Measurements from ENCODE around the gene UBA3. TPM values are rescaled to one million over a fixed set of nuclear protein-coding genes. Genes with fewer than 3 reads are reported as not detected.

UBA3 gene
- total RNA-seq, 1 donor from 2014 or later = 55.3 TPM

- DNase-seq (peak; percentile 90), ATAC-seq (peak; percentile 76)
- H3K27ac ChIP-seq = peak overlapping the region; percentile 92
- H3K36me3 ChIP-seq = no peaks in the 10 kb centered on the region
- no peaks in the 10 kb centered on the region for H3K9me3 ChIP-seq
- TF ChIP-seq, protein P1, sequence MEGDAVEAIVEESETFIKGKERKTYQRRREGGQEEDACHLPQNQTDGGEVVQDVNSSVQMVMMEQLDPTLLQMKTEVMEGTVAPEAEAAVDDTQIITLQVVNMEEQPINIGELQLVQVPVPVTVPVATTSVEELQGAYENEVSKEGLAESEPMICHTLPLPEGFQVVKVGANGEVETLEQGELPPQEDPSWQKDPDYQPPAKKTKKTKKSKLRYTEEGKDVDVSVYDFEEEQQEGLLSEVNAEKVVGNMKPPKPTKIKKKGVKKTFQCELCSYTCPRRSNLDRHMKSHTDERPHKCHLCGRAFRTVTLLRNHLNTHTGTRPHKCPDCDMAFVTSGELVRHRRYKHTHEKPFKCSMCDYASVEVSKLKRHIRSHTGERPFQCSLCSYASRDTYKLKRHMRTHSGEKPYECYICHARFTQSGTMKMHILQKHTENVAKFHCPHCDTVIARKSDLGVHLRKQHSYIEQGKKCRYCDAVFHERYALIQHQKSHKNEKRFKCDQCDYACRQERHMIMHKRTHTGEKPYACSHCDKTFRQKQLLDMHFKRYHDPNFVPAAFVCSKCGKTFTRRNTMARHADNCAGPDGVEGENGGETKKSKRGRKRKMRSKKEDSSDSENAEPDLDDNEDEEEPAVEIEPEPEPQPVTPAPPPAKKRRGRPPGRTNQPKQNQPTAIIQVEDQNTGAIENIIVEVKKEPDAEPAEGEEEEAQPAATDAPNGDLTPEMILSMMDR (IDR thresholded peaks at IDR 0.05) = no peak
- H3K27me3 ChIP-seq = no peaks in the 10 kb centered on the region
- H3K4me3 ChIP-seq = peak overlapping the region; percentile 74
- H3K4me1 ChIP-seq = peaks cover 70% of the 10 kb centered on the region
- intact Hi-C loops (cut with DNase I) = no loop called here
These were observed 5.9 kb upstream of the UBA3 start for GRCh38 chr3:69085833-69086722.

GRCh38 chr3:69085168-69085832, 5.1 kb upstream of the UBA3 start:
- Histone ChIP-seq H3K27me3 (no peaks in the 10 kb centered on the region), H3K4me1 (peaks cover 66% of the 10 kb centered on the region), H3K9me3 (no peaks in the 10 kb centered on the region), H3K36me3 (no peaks in the 10 kb centered on the region), H3K27ac (peak overlapping the region; percentile 92), H3K4me3 (peak overlapping the region; percentile 74)
- DNase-seq (peak; percentile 74), ATAC-seq (peak; percentile 16)
- TF ChIP-seq, protein P1 (IDR thresholded peaks at IDR 0.05) = no peak
- intact Hi-C loops (cut with DNase I) = no loop called here

GRCh38 chr3:69084326-69085167, 4.4 kb upstream of the UBA3 start, which contains the start of gene ARL6IP5:
ARL6IP5 (plus strand) TSS chr3:69084937; CDS start chr3:69085048, 111 bp downstream.
- ATAC-seq = peak; percentile 81
- Histone ChIP-seq H3K9me3 (no peaks in the 10 kb centered on the region), H3K27ac (peak within 1 kb of the TSS; percentile 92), H3K4me3 (peak within 1 kb of the TSS; percentile 74), H3K36me3 (no peaks in the 10 kb centered on the region), H3K4me1 (peaks cover 59% of the 10 kb centered on the region), H3K27me3 (no peaks in the 10 kb centered on the region)
- intact Hi-C loops (cut with DNase I) = no loop called here
- DNase-seq = peak; percentile 97
- TF ChIP-seq, protein P1 (IDR thresholded peaks at IDR 0.05) = no peak

DNA sequence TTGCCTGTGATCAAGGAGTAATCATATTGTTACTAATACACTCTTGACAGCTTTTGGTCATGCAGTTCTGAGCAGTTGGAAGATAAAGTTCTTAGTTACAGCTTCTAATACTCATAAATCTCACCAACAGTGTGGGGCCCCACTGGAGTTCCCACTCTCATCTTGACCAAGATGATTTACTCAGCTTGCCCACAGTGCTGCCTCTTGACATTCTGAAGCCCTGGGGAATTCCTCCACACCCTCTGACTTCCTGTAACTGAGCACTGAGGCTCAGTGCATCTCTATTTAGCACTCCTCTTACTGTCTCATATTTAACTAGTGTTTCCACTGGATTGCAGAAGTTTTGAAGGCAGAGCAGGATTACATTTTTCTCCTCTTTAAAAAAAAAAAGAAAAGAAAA, 2.6 kb upstream of the UBA3 start:
- intact Hi-C loops (cut with DNase I) = no loop called here
- TF ChIP-seq, protein P1 (IDR thresholded peaks at IDR 0.05) = no peak
- no peaks in the 10 kb centered on the region for H3K27me3 ChIP-seq
- ATAC-seq (peak; percentile 38), DNase-seq (no peak)
- no peaks in the 10 kb centered on the region for H3K36me3 ChIP-seq
- H3K9me3 ChIP-seq = no peaks in the 10 kb centered on the region
- peak overlapping the region; percentile 92 for H3K27ac ChIP-seq
- no peak overlapping the region for H3K4me3 ChIP-seq
- H3K4me1 ChIP-seq = peaks cover 51% of the 10 kb centered on the region

DNA sequence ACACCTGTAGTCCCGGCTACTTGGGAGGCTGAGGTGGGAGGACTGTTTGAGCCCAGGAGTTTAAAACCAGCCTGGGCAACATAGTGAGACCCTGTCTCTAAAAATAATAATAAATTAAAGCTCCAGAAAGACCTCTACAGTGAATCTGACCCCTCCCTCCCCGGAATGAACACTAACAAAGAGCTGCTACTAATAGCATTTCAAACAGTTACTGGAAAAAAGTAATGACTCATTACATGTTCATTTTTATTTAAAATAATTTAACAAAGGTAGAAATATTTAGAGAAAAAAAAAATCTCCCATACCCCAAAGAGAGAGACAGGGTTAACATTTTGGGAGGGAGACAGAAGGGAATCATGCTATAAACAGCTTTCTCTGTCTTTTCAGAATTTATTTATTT, 2.2 kb upstream of the UBA3 start:
- Histone ChIP-seq H3K27me3 (no peaks in the 10 kb centered on the region), H3K4me1 (peaks cover 47% of the 10 kb centered on the region), H3K4me3 (no peak overlapping the region), H3K27ac (peak overlapping the region; percentile 92), H3K36me3 (no peaks in the 10 kb centered on the region), H3K9me3 (no peaks in the 10 kb centered on the region)
- TF ChIP-seq, protein P1 (IDR thresholded peaks at IDR 0.05) = no peak
- DNase-seq = no peak
- ATAC-seq = no peak
- intact Hi-C loops (cut with DNase I) = no loop called here

All from upper lobe of right lung (tissue), 1 donor.